GM23338 (cell line): Measurements from ENCODE around the gene MPZL1.

Experiments used
- CREB1 ChIP-seq: fragments of 250-450 bp; sonication (Bioruptor Pico); IDR thresholded peaks from 2 replicates; pipeline ENCODE4 v1.5.0; 2020; ENCODE audit warnings: low read depth, mild to moderate bottlenecking, moderate library complexity
- EZH2 ChIP-seq: fragments of 200-600 bp; sonication (generic); IDR thresholded peaks from one replicate; pipeline ENCODE4 v1.8.0; 2017; ENCODE audit warnings: antibody characterized with exemption, mild to moderate bottlenecking, low read depth; ENCODE audit not compliant: unreplicated experiment
- EZH2phosphoT487 ChIP-seq: fragments of 200-600 bp; sonication (generic); IDR thresholded peaks from one replicate; pipeline ENCODE4 v1.8.1; 2018; ENCODE audit warnings: antibody characterized with exemption; ENCODE audit not compliant: unreplicated experiment
- JUNB ChIP-seq: IDR thresholded peaks from one replicate; pipeline ENCODE4 v1.6.1; 2016; ENCODE audit warnings: antibody characterized with exemption; ENCODE audit not compliant: unreplicated experiment
- POLR2AphosphoS5 ChIP-seq: IDR thresholded peaks from 2 replicates; pipeline ENCODE4 v1.6.1; 2016; ENCODE audit warnings: antibody characterized with exemption, low read depth
- REST ChIP-seq: IDR thresholded peaks from one replicate; pipeline ENCODE4 v1.6.1; 2018; ENCODE audit warnings: antibody characterized with exemption; ENCODE audit not compliant: unreplicated experiment
- TF ChIP-seq, protein P1 (sequence below), 2 experiments: fragments of 200-600 bp in 1 of 2; sonication (generic) in 1 of 2; conservative IDR thresholded peaks; 2 replicates each; pipeline versions ENCODE4 v1.5.1 to v1.6.1; 2016 to 2017; ENCODE audit warnings: antibody characterized with exemption in 2 of 2, low read depth in 2 of 2, mild to moderate bottlenecking in 2 of 2, moderate library complexity in 1 of 2

DNA sequence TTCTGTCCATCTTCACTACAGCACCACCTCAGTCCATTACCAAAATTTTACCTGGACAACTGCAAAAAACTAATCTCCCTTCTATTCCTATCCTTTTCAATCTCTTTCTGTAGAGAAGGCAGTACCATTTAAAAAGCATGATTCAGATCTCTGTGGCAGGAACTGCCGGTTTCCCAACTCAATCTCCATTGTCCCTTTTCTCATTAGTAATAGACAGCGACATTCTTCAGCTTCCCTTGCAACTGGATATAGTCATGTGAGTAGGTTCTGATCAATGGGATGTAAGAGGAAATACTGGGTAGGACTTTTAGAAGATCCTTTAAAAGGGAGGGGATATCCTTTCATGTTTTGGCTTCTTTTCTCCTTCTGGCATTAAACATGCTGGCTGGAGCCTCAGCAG is 117.2 kb downstream of the MPZL1 start:
- TF ChIP-seq, protein P1, sequence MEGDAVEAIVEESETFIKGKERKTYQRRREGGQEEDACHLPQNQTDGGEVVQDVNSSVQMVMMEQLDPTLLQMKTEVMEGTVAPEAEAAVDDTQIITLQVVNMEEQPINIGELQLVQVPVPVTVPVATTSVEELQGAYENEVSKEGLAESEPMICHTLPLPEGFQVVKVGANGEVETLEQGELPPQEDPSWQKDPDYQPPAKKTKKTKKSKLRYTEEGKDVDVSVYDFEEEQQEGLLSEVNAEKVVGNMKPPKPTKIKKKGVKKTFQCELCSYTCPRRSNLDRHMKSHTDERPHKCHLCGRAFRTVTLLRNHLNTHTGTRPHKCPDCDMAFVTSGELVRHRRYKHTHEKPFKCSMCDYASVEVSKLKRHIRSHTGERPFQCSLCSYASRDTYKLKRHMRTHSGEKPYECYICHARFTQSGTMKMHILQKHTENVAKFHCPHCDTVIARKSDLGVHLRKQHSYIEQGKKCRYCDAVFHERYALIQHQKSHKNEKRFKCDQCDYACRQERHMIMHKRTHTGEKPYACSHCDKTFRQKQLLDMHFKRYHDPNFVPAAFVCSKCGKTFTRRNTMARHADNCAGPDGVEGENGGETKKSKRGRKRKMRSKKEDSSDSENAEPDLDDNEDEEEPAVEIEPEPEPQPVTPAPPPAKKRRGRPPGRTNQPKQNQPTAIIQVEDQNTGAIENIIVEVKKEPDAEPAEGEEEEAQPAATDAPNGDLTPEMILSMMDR (conservative IDR thresholded peaks at IDR 0.05; ENCODE audit: low read depth in 2 of 2), result no peak
- TF ChIP-seq CREB1 (CRISPR knock-in tag) (no peak), POLR2AphosphoS5 (no peak), EZH2 (no peak), EZH2phosphoT487 (no peak), REST (no peak), JUNB (no peak)
